ENCODE results near the gene CMTR2.

CMTR2 gene

DNA sequence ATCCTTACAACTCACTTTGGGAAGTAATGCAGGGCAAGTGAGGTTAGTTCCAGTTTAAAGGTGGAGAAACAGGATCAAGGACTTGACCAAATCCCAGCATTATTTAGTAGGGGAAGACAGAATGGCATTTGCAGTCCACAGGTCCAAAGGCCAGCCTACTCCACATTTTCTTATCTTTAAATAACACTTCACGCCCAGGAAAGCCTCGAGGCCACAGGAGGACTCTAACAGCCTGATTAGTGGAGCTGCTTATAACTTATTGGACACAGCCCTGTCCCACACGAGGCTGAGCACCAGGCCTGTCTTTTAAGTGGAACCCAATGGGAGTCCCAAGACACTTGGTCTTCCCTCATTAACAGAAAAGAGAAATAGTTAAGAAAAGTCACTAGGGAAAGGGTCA, 46.6 kb downstream of the CMTR2 start:
- H3K27me3 Mint-ChIP-seq: peaks cover 40% of the 10 kb centered on the region
- no peaks in the 10 kb centered on the region for H3K9me3 Mint-ChIP-seq
- H3K36me3 Mint-ChIP-seq (ENCODE audit: insufficient read depth): no peaks in the 10 kb centered on the region
- no peaks in the 10 kb centered on the region for H3K4me1 Mint-ChIP-seq
- ATAC-seq (replicated peaks; ENCODE audit: extremely low read depth, poor library complexity, severe bottlenecking) (no peak), DNase-seq (ENCODE audit: low spot score in 2 of 2) (no peak)
- no peak overlapping the region for H3K4me3 Mint-ChIP-seq
- no peak overlapping the region for H3K27ac Mint-ChIP-seq (ENCODE audit: low read depth)

DNA sequence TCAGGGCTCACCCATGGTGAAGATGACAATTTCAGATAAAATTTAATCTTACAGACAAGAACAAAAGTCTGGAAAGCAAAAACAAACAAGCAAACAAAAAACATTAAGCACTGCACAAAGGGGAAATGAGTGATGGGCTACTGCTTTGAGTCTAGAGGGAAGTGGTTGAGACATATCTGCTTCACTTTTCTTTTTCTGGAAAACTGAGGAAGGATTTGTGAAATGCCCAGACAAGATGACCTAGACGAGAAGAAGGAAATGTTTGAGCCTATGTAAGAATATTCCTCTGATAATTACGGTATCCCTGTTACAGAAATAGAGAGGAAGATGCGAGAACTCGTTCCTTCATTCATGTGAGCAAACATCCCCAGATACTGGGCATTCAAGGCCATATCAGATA, 47.2 kb downstream of the CMTR2 start:
- Mint-ChIP-seq H3K27ac (ENCODE audit: low read depth) (no peak overlapping the region), H3K9me3 (no peaks in the 10 kb centered on the region), H3K36me3 (ENCODE audit: insufficient read depth) (no peaks in the 10 kb centered on the region), H3K4me3 (no peak overlapping the region), H3K4me1 (no peaks in the 10 kb centered on the region), H3K27me3 (peaks cover 44% of the 10 kb centered on the region)
- no peak for DNase-seq (ENCODE audit: low spot score in 2 of 2)
- no peak for ATAC-seq (replicated peaks; ENCODE audit: extremely low read depth, poor library complexity, severe bottlenecking)
